GM06990 (cell line): ENCODE data around the gene TBC1D9.

Experiments
- DNase-seq: peaks from one replicate; pipeline ENCODE4 v3.0.0-alpha.2; 2011; ENCODE audit not compliant: insufficient read length; ENCODE audit errors: extremely low read depth
- H3K27me3 ChIP-seq: replicated peaks from 2 replicates; pipeline ENCODE4 v1.6.0; 2011; ENCODE audit warnings: low read length; ENCODE audit not compliant: control insufficient read depth, insufficient read depth
- H3K36me3 ChIP-seq: 2 replicates; pipeline ENCODE4 v1.5.1; 2011; ENCODE audit warnings: low read length; ENCODE audit not compliant: control insufficient read depth, insufficient read depth
- H3K4me3 ChIP-seq: replicated peaks from 2 replicates; pipeline ENCODE4 v1.5.1; 2011; ENCODE audit warnings: low read depth, mild to moderate bottlenecking, control low read depth, low read length
- CTCF ChIP-seq: IDR thresholded peaks from 2 replicates; pipeline ENCODE4 v1.5.1; 2011; ENCODE audit warnings: low read length, control low read depth, mild to moderate bottlenecking, inconsistent platforms; ENCODE audit not compliant: insufficient read depth, poor library complexity, severe bottlenecking

TBC1D9 gene

GRCh38 chr4:140626661-140627376 is 129.4 kb downstream of the TBC1D9 start:
- Histone ChIP-seq H3K27me3 (no peaks in the 10 kb centered on the region), H3K36me3 (no peaks in the 10 kb centered on the region), H3K4me3 (no peak overlapping the region)
- TF ChIP-seq CTCF, result no peak
- DNase-seq, result no peak

GRCh38 chr4:140622333-140622958 is 133.7 kb downstream of the TBC1D9 start:
- no peak for DNase-seq
- H3K27me3 ChIP-seq, result no peaks in the 10 kb centered on the region
- no peak overlapping the region for H3K4me3 ChIP-seq
- no peak for TF ChIP-seq CTCF
- H3K36me3 ChIP-seq, result no peaks in the 10 kb centered on the region

- no peak for DNase-seq
- no peaks in the 10 kb centered on the region for H3K27me3 ChIP-seq
- TF ChIP-seq CTCF, result no peak
- H3K36me3 ChIP-seq, result no peaks in the 10 kb centered on the region
- no peak overlapping the region for H3K4me3 ChIP-seq
Measured at GRCh38 chr4:140621161-140621560, 135.0 kb downstream of the TBC1D9 start.

GRCh38 chr4:140617499-140618248 is 138.5 kb downstream of the TBC1D9 start:
- Histone ChIP-seq H3K4me3 (no peak overlapping the region), H3K27me3 (no peaks in the 10 kb centered on the region), H3K36me3 (no peaks in the 10 kb centered on the region)
- no peak for DNase-seq
- TF ChIP-seq CTCF, result no peak

GRCh38 chr4:140615451-140615850 is 140.7 kb downstream of the TBC1D9 start:
- H3K36me3 ChIP-seq, result no peaks in the 10 kb centered on the region
- no peaks in the 10 kb centered on the region for H3K27me3 ChIP-seq
- no peak overlapping the region for H3K4me3 ChIP-seq
- TF ChIP-seq CTCF, result no peak
- no peak for DNase-seq
